GM12801 (cell line): ENCODE data around the gene GDF2.

ENCODE experiments used
- TF ChIP-seq, protein P1 (sequence below): IDR thresholded peaks from one replicate; pipeline ENCODE4 v1.5.1; 2011; ENCODE audit warnings: control low read depth; ENCODE audit not compliant: insufficient read length; ENCODE audit errors: extremely low read depth

Gene GDF2

GRCh38 chr10:47331491-47331890 lies 9.2 kb downstream of the GDF2 start:
- TF ChIP-seq, protein P1, sequence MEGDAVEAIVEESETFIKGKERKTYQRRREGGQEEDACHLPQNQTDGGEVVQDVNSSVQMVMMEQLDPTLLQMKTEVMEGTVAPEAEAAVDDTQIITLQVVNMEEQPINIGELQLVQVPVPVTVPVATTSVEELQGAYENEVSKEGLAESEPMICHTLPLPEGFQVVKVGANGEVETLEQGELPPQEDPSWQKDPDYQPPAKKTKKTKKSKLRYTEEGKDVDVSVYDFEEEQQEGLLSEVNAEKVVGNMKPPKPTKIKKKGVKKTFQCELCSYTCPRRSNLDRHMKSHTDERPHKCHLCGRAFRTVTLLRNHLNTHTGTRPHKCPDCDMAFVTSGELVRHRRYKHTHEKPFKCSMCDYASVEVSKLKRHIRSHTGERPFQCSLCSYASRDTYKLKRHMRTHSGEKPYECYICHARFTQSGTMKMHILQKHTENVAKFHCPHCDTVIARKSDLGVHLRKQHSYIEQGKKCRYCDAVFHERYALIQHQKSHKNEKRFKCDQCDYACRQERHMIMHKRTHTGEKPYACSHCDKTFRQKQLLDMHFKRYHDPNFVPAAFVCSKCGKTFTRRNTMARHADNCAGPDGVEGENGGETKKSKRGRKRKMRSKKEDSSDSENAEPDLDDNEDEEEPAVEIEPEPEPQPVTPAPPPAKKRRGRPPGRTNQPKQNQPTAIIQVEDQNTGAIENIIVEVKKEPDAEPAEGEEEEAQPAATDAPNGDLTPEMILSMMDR = no peak

DNA sequence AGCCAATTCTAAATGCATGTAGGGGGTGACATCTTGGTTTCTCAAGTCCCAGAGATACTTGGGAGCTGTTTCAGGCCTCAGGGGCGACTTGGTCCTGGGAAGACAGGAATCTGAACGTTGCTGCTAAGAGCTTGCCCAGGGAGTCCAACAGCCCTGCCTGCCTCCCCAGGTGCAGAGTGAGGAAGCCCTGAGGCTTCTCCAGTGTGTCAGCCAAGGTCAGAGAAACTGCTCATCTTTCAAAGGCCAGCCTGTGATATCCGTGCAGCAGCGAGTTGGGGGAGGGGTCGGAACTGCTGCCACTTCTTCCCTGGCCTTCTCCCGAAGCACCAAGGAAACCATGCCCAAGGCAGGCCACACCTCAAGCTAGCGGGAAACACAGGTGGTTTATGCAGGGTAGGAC lies 9.7 kb downstream of the GDF2 start:
- TF ChIP-seq, protein P1 = no peak

DNA sequence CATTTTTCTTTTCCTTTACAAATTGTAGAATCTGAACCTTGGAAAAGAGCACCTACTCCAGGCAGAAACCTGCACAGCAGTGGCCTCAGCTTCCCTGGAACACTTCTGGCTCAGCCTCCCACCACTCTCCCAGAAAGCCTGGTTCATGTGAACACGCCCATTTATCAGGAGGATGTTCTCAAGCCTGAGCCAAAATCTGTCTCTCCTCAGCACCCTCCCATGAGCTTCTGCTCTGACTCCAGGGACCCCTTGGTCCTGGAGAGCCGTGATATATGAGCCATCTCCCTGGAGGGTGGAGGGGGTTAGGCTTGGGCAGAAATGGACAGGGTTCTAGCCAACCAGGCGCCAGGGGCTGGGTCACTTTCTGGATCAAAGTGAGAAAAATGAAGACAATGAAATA lies 10.1 kb downstream of the GDF2 start:
- TF ChIP-seq, protein P1 = no peak

DNA sequence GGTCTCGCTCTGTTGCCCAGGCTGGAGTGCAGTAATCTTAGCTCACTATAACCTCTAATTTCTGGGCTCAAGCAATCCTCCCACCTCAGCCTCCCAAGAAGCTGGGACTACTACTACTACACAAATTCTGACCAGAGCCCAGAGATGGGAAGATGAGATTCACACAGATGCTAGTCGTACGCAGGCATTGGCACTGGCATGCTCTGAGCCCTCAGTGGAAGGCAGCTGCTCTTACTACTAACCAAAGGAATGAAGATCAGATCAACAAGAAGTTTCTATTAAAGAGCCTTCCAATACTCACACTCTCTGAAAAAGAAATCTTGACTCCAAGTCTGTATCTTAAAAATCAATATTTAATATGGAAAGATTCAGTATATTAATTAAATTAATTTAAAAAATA lies 10.7 kb downstream of the GDF2 start:
- TF ChIP-seq, protein P1 = no peak

GRCh38 chr10:47333532-47333931 lies 11.3 kb downstream of the GDF2 start:
- TF ChIP-seq, protein P1 = no peak

GRCh38 chr10:47334466-47335295 lies 12.4 kb downstream of the GDF2 start:
- TF ChIP-seq, protein P1 = no peak

DNA sequence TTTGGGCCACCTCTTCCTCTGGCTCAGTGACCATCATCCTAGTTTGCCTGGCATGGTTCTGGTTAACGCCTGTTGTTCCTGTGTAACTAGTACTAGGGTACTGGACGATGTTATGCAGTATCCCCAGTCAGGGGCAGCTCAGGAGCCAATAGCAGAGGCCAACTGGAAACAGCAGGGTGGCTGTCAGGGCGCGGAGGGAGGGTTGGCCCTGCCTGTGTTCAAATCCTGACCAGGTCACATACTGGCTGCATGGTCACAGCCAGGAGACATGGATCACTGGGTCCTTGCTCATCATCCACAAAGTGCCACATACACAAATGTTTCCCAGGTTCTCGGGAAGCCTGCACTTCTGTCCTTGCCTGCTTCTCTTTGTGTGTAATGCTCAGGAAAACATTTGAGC lies 13.7 kb downstream of the GDF2 start:
- TF ChIP-seq, protein P1 = no peak
